HG03025 (cell line): ENCODE results near the gene DNAJB5.
"Not testable (repeated sequence)": the region's sequence is repeated elsewhere in the genome, so short reads cannot be mapped to it uniquely, and the experiment has no call there.

Experiments
- ATAC-seq: cut with Tn5 transposase; IDR thresholded peaks from one replicate; pipeline ENCODE4 v1.9.1; 2021; ENCODE audit warnings: mild to moderate bottlenecking, moderate library complexity; ENCODE audit not compliant: unreplicated experiment, low FRiP score

DNAJB5 gene

DNA sequence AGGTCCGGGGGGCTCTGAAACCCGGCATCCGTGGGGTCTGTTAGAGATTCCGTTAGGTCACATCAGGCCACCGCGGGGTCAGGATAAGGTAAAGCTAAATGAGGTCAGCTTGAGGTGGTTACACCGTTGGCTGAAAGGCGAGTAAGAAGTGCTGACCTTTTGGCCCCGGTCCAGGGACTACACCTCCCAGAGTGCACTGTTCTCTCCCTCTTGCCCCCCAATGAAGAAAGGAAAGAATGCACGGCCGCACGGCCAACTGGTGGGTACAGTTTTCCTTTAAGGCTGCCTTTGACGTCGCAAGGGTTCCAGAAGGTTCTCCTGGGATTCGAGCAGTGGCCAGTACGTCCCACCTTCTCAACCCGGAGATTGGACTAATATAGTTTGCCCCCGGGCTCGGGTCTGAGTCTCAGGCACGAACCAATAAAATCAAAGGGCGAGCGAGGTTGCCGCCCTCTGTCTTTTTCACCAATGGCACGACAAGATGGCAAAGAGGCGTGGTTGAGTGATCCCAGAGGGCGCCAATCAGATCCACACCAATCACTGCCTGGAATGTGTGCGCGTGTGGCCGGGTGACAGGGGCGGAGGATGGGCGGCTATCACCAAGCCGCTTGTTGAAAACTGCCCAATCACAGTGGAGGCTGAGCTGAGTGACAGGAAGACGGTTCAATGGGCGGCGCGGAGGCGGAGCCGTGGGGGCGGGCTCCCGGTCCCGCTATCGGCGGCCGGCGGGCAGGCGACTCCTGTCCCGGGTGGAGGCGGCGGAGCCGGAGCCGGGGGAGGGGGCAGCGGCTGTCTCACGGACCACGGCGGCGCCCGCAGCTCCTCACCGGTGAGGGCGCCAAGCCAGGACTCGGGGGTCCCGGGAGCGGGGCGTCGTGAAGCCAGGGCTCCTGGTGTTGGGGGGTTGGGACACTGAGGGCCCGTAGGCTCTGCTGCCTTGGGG lies at the start of gene DNAJB5:
Gene DNAJB5 (plus strand): TSS at position 743 of the 943 bp plus-strand sequence. CDS start 886 bp downstream, outside the sequence.
- ATAC-seq, result peak; percentile 86

DNA sequence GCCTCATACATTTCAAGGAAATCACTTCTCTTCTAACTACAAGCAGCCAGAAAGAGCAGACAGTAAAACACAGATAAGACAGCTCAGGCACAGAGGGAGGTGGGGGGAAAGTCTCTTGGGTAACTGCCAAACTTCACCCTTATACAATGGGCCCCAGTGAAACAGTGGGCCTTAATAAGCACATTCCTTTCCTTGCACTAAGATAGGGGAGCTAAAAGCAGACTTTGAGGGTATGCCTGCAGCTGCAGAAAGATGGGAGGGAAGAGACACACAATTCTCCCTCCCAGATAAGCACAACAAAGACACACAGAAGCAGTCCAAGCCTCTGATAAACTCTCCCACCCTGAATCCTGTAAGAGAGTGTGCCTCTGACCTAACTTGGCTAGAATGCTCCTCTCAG lies 49.6 kb upstream of the DNAJB5 start:
- ATAC-seq, result not testable (repeated sequence)

DNA sequence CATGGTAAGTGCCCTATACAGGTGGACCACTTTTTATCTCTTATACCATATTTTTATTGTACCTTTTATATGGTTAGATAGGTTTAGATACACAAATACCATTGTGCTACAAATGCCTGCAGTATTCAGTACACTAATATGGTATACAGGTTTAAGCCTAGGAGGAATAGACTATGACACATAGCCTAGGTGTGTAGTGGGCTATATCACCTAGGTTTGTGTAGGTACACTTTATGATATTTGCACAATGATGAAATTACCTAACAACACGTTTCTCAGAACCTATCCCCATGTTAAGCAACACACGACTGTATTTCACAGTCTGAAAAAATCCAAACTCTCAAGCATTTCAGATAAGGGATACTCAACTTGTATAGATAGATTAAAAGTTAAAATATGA lies 41.1 kb upstream of the DNAJB5 start:
- no peak for ATAC-seq

DNA sequence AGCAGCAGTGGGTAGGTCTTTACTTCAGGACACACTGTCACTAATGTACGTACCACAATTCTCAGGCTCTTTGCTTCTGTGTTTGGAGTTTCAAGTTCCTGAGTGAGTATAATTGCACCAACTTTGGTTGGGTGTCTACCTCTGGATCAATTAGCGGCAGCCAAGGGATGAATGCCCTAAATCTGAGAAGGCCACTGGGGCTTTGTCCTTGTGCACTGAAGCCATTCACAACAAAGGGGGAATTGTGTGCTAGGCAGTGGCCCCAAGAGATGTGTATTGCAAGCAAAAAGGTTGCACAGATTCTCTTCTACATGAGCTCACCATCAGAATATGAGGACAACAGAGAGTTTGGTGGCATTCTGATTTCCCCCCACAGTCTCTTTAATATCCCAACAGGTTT lies 35.3 kb upstream of the DNAJB5 start:
- ATAC-seq, result no peak

DNA sequence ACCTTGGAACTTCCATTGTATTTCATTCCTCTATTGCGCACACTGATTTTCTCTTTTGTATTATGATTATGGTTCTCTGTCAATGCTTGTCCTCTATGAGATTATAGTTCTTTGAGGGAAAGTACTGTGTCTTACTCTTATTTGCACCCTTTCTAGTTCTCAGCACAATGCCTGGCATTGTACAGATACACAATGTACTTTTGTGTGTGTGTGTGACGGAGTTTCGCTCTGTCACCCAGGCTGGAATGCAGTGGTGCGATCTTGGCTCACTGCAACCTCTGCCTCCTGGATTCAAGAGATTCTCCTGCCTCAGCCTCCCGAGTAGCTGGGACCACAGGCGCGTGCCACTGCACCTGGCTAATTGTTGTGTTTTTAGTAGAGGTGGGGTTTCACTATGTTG lies 33.5 kb upstream of the DNAJB5 start:
- not testable (repeated sequence) for ATAC-seq

DNA sequence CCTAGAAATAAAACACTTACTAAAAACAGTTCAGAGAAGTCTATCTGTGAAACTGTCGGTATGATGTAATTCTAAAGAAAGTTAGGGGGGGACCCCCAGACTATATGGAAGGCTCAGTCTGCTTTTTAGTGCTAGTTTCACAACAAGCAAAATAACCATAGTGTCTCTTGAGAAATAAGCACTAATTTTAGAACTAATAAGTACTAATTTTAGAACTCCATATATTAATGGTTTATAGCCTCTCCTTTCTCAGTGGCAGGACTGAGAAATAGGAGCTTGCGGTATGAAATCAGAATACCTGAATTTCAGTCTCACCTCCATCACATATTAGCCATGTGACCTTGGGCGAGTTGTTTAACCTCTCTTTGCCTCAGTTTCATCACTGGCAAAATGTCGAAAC lies 32.9 kb upstream of the DNAJB5 start:
- no peak for ATAC-seq

DNA sequence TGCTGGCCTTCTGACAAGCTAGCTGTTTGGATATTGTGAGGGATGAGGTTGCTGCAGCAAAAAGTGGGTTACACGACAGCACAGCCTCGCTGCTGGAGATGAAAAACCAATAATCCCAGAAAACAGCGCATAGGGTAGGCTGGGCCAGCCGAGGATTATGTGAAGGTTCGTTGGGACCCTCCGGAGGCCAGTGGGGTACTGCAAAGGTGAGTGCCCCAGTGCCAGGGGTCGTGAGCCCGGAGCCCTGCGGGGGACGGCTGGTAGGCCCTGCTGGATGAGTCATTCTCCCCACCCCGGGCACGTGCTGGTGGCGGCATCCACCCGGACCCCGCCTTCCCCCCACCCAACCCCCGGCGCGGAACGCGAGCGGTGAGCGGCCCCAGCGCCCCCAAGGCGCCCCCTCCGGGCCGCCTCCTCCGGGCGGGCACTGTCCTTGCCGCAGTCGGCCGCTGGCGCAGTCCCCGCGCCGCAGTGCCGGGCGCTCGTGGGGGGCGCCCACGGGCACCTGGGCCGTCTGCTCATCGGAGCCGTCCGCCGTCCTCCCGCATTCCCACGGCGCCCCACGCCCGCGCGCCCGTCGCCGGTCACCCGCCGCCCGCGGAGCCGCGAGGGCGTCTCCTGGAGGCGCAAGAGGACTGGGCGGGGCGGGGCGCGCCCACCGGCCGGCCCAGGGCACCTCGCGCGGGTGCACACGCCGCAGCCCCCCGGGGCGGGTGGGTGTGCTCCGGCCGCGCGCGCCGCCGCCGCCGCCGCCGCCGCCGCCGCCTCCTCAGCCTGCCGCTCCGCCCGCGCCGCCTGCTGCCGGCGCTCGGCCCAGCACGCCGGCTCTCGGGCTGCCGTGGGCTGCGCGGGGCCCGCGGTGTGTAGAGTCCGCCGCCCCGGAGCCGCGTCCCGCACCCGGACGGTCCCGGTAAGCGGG lies 31.8 kb upstream of the DNAJB5 start, which contains the start of gene PHF24:
Gene PHF24 (plus strand): TSS at position 794 of the 919 bp plus-strand sequence. CDS start 13,014 bp downstream, outside the sequence.
- ATAC-seq, result no peak

DNA sequence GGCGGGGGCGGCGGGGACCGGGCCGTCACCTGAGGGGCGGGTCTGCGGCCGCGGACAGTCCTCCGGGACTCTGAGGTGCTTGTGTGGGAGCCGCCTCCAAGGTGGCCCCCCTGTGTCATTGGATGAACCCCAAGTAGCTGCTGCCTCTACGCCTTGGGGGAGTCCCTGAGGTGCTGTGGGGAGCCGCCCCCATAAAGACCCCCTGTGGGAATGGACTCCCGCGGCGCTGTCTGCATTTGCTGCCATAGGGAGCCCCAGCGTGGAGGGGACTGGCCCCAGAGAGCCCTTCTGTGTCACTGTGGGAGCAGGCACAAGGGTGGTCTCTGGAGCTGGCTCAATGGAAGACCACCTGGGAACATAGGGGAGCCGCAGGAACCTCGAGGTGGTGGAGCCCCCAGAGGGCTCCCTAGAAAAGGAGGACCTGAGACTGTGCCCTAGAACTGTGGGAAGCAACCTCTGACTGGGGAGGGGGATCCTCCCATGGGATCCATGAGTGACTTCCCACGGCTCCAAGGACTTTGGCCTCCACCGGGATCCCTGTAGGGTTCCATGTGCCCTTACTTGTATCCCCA lies 31.0 kb upstream of the DNAJB5 start:
- ATAC-seq, result no peak

DNA sequence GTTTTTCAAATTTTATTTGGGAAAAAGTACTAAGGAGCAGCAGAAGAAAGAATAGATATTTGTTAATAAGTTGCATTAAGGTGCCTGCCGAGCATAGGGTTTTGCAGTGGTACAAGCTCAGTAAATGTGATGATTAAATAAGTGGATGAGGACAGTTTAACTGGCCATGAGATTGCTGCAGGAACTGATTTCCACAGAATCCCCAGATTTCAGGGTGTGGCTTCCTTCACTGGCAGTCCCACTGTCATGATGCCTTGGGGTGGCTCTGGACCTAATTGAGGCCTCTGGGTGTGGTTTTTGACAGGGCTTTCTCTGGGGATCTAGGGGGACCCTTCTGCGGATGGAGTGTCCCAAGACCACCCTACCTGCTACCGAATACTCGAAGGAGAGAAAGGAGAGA lies 30.1 kb upstream of the DNAJB5 start:
- no peak for ATAC-seq

DNA sequence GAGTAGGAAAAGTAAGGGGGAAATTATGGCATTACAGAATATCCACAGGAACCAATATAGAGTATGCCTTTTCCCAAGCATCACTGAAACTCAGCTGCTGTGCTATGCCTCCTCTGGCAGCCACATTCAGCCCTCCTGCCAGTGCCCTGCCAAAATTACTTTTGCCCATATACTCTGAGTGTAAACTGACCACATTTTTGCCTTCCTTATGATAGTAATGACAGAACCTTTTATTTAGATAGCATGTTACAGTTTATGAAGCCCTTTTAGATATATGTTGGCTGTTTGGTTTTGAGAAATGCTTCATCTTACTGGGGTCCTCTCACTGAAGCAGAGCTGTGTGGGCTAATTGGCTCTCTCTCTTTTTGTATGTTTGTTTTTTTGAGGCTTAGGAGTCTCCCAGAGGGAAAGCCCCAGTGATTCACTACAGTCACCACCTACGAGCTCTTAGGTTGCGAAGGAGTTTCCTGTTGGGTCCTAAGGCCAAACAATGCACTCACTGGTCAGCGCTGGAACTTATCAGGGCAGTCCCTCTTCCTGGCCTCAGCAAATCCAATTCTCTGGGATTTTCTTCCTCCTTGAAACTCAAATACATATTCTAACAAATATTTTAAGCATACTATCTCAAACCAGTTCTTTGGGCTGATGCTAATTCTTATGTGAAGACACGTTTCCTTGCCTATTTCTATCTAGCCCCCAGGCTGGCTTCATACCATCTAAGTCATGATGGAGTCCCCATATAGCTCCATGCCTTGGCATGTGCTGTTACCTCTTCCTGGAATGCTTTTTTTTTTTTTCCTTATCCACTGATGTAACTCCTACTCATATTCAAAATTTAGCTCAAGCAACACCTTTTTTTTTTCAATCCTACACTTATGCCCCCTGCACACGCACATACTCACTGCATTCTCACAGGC lies 27.7 kb upstream of the DNAJB5 start:
- ATAC-seq, result no peak

DNA sequence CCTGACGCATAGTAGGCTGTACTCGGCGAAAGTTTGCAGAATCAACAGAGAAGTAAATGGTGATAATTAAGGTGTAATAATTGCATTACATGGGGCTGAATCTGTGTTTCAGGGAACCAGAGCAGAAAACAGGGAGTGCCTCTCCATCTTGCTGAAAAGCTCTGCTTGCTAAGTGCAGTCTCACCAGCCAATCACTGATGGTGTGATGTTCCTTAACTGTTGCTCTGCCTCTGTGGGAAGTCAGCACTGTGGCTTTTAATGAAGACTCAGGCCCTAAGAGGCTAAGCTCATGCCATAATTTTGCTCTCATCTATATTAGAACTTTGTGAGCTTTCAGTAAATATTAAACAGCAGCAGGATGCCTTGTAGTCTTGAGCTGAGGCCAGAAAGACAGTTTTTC lies 27.0 kb upstream of the DNAJB5 start:
- no peak for ATAC-seq

DNA sequence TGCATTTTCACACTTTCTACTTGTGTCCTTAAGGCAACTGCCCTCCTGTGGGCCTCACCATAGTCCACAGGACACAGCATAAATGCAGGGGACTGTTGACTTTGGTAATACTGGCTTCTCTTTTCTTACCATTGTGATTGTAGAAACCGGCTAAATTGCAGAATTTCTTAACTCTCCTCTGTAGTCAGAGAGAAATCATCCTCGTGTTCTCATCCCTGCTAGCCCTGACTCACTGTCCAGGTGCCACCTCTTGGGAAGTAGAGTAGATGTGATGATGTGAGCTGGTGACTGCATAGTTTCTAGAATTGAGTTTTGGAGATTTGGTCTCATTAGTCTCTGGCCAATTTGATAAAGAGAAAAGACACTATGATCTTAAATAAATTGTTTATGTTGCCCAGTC lies 26.0 kb upstream of the DNAJB5 start:
- no peak for ATAC-seq

DNA sequence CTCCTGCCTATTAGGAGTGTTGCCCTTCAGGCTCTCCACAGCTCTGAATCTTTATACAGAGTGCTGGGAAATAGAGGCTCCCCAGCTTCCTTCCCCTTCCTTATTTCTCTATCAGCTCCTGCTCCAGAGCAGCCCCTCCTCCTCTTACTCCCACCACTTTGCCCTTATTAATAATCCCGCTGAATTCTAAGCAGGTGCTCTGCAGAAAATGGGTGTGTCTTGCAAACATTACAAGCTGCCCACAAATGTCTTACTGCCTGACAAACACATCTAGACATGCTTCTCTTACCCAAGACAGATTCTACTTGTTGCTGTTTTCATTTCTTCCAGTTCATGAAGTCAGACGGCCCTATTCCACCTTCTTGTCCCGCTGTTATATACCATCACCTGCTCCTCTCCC lies 25.1 kb upstream of the DNAJB5 start:
- no peak for ATAC-seq

DNA sequence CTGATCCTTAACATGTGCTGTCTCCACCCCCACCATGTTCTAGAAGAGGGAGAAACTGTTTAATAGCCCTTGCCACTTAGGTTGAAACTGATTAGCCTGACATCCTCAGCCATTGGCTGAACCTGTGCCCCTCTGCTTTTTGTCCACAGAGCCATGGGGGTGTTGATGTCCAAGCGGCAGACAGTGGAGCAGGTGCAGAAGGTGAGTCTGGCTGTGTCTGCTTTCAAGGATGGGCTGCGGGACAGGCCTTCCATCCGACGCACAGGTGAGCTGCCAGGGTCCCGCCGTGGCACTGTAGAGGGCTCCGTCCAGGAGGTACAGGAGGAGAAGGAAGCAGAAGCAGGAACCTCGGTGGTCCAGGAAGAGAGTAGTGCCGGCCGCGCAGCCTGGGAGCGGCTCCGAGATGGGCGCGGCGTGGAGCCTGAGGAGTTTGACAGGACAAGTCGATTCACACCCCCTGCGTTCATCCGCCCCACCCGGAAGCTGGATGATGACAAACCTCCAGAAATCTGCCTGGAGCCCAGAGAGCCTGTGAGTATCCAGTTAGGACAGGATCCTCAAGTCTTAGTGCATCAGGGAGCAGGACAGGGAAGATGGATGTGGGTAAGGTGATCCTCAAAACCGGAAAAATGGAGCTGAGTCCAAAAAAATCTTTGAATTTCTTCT lies 18.3 kb upstream of the DNAJB5 start:
- no peak for ATAC-seq

DNA sequence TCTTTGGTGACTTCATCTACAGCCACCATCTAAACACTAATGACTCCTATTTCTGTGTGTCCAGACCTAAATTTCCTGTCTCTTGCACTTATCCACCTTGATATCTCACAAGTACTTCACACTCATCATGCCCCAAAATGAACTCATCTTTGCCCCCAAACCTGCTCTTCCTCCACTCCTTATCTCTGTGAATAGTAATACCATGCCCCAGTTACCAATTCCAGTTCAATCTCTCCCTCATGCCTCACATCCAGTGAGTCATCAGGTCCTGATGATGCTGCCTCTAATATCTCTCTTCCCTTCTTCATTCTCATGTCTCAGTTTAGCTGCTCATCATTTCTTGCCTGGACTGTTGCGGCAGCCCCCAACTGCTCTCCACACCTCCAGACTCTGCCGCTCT lies 14.9 kb upstream of the DNAJB5 start:
- ATAC-seq, result no peak

DNA sequence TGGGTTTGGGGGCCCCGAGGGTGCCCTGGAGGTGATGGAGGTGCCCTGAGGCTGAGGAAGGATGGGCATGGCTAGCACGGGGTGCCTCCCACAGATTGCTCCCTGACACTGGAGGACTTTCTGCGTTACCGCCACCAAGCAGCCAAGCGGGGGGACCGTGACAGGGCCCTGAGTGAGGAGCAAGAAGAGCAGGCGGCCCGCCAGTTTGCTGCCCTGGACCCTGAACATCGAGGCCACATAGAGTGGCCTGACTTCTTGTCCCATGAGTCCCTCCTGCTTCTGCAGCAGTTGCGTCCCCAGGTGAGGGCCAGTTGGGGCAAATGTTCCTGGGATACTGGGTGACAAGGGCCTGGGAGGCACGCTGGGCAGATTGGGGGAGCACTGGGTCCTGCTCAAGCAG lies 13.1 kb upstream of the DNAJB5 start:
- no peak for ATAC-seq

DNA sequence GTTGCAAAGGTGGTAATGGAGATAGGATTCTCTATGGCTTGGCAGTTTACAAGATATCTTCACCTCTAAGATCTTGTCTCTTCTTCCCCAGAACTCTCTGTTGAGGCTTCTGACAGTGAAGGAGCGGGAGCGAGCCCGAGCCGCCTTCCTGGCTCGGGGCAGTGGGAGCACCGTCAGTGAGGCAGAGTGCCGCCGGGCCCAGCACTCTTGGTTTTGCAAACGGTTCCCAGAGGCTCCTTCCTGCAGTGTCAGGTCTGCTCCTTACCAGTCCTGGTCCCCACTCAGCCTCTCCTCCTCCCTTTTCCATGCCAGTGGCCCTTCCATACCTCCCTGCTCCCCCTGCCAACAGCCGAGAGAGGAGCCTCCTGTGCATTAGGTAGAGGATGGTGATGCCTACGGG lies 12.6 kb upstream of the DNAJB5 start:
- no peak for ATAC-seq

DNA sequence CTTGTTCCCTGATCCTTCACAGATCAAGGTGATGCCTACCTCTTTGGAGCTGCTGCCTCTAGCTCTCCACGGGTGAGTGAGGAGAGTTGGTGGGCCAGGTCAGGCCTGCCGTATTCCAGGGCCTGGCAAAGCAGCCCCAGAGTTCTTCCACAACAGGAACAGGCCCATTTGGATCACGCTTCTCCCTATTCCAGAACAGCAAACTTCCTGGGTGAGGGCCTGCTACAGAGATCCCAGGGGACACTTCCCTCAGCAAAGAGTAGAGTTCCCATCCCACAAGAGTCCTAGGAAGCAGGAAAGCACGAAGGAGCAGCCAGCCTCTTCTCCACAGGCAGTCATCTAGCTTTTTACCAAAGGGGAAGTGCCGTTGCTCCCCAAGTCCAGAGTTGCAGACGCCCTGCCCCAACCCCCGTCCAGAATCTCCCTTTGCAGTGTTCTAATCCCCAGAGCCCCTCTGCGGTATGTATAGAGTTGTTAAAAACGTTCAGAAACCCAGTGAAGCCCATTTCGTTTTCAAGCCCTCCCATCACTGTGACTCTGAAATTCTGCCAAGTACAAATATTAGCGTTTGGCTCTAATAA lies 9.3 kb upstream of the DNAJB5 start:
- no peak for ATAC-seq

DNA sequence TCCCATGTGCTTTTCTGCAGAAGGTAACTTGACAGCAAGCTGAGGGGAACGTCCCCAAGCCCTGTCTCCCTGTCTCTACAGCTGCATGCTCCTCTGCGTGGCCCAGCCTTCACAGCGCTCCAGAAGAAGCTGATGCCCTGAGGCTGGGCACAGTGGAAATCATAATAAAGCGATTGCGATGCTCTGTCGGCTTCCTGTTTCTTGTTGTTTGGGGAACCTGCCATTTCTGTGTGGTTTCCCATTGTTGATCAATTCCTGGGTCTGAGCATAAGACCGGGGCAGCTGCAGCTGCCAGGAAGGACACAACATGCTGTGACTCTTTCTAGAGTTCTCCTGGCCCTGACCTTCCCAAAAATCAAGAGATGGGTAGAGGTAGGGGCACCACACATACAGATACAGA lies 7.2 kb upstream of the DNAJB5 start:
- no peak for ATAC-seq
